GM23248 (cell line): ENCODE data around the gene AKAP9.

Experiments used
- EZH2 ChIP-seq: fragments of 200-600 bp; sonication (generic); IDR thresholded peaks from 2 replicates; pipeline ENCODE4 v1.6.1; 2018; ENCODE audit warnings: antibody characterized with exemption, mild to moderate bottlenecking; ENCODE audit not compliant: insufficient read depth, poor library complexity, severe bottlenecking
- EZH2phosphoT487 ChIP-seq: fragments of 200-600 bp; sonication (generic); IDR thresholded peaks from 2 replicates; pipeline ENCODE4 v1.6.1; 2018; ENCODE audit warnings: antibody characterized with exemption, moderate library complexity, mild to moderate bottlenecking, low read depth; ENCODE audit not compliant: insufficient read depth

- TF ChIP-seq EZH2: no peak
- TF ChIP-seq EZH2phosphoT487: no peak
These were observed 181.0 kb downstream of the AKAP9 start for GRCh38 chr7:92121681-92122080.
